Testis (tissue), 3 donors: ENCODE measurements around the gene BOC. TPM values are rescaled to one million over a fixed set of nuclear protein-coding genes. Genes with fewer than 3 reads are reported as not detected.

Experiments used
- DNase-seq: peaks from one replicate; pipeline ENCODE4 v3.0.0-alpha.2; 2019
- H3K27ac ChIP-seq, 2 donors: fragments of 200-600 bp; sonication (generic); one replicate each; pipeline ENCODE4 v1.5.1; 2019
- H3K27me3 ChIP-seq: fragments of 200-600 bp; sonication (generic); one replicate; pipeline ENCODE4 v1.5.1; 2019
- H3K36me3 ChIP-seq: fragments of 200-600 bp; sonication (generic); one replicate; pipeline ENCODE4 v1.5.1; 2017; ENCODE audit warnings: low read depth; ENCODE audit errors: missing control alignments
- H3K4me1 ChIP-seq: fragments of 200-600 bp; sonication (generic); one replicate; pipeline ENCODE4 v1.5.1; 2019
- H3K4me3 ChIP-seq, 2 donors: fragments of 200-600 bp; sonication (generic); one replicate each; pipeline ENCODE4 v1.5.1; 2017 to 2019
- H3K9me3 ChIP-seq: fragments of 200-600 bp; sonication (generic); one replicate; pipeline ENCODE4 v1.5.1; 2017
- CTCF ChIP-seq, 3 experiments: fragments of 450-650 bp in 2 of 3; fragments of 200-600 bp in 1 of 3; sonication (generic) in 1 of 3; IDR thresholded peaks; one replicate each; pipeline ENCODE4 v1.5.1; 2016 to 2019; ENCODE audit warnings: antibody characterized with exemption in 3 of 3, mild to moderate bottlenecking in 2 of 3, moderate library complexity in 1 of 3
- POLR2A ChIP-seq: fragments of 450-650 bp; IDR thresholded peaks from one replicate; pipeline ENCODE4 v1.6.1; 2017; ENCODE audit warnings: antibody characterized with exemption, mild to moderate bottlenecking, moderate library complexity
- WGBS, 2 donors: methylation state at CpG; one replicate each; pipeline ENCODE4 v1.1.5; 2018; 5-methylcytosine and 5-hydroxymethylcytosine counted together
- intact Hi-C: fragments of 100-400 bp; cut with DNase I; formaldehyde crosslinking; loops from one replicate; pipeline ENCODE4 v1.15.1; 2023; ENCODE audit warnings: low total_unique reads
- polyA plus RNA-seq: library from polyadenylated mRNA; stranded (reverse); fragments of 350-450 nt; fragmentation: Illumina TruSeq; extraction: RNeasy Lipid Tissue Mini Kit (QIAGEN cat#74804); gene quantifications from one replicate; pipeline ENCODE4 v1.2.3, GENCODE V29; 2014; ENCODE audit warnings: low read depth, low replicate concordance; ENCODE audit not compliant: insufficient read depth
- total RNA-seq, 2 donors: library from RNA; depleted of rRNA; stranded (reverse); fragments of >200 nt; gene quantifications; one replicate each; pipeline ENCODE4 v1.2.3, GENCODE V29; 2016

Gene BOC
- total and polyA plus RNA-seq, 3 donors from 2014 or later = 24.5 to 33.6 (median 28.4) TPM

GRCh38 chr3:113278599-113278955 lies 67.2 kb downstream of the BOC start:
- 88 to 92% methylated on average over 11 of the region's 11 CpGs for WGBS, 2 donors
- H3K4me1 ChIP-seq = peaks cover 15% of the 10 kb centered on the region
- no peaks in the 10 kb centered on the region for H3K9me3 ChIP-seq
- H3K27me3 ChIP-seq = no peaks in the 10 kb centered on the region
- no peak for TF ChIP-seq POLR2A
- TF ChIP-seq CTCF (IDR thresholded peaks at IDR 0.05) = no peak
- H3K4me3 ChIP-seq = no peak overlapping the region
- DNase-seq = no peak
- intact Hi-C loops = no loop called here
- no peak overlapping the region for H3K27ac ChIP-seq
- no peaks in the 10 kb centered on the region for H3K36me3 ChIP-seq

- Histone ChIP-seq H3K36me3 (no peaks in the 10 kb centered on the region), H3K4me3 (no peak overlapping the region), H3K4me1 (peaks cover 15% of the 10 kb centered on the region), H3K9me3 (no peaks in the 10 kb centered on the region), H3K27me3 (no peaks in the 10 kb centered on the region), H3K27ac (no peak overlapping the region)
- TF ChIP-seq POLR2A (no peak), CTCF (IDR thresholded peaks at IDR 0.05) (no peak)
- 94% methylated on average over 17 of the region's 17 CpGs; no CpG with 5 or more reads in 1 of the 2 donors for WGBS, 2 donors
- intact Hi-C loops = no loop called here
- DNase-seq = no peak
Measured at GRCh38 chr3:113279686-113280085, 68.3 kb downstream of the BOC start.

GRCh38 chr3:113283306-113283705 lies 71.9 kb downstream of the BOC start:
- Histone ChIP-seq H3K4me3 (no peak overlapping the region), H3K4me1 (peaks cover 17% of the 10 kb centered on the region), H3K36me3 (no peaks in the 10 kb centered on the region), H3K27me3 (no peaks in the 10 kb centered on the region), H3K27ac (no peak overlapping the region), H3K9me3 (no peaks in the 10 kb centered on the region)
- intact Hi-C loops = no loop called here
- DNase-seq = no peak
- TF ChIP-seq POLR2A = no peak
- WGBS, 2 donors = 95 to 96% methylated on average over 12 of the region's 12 CpGs

- TF ChIP-seq POLR2A (no peak), CTCF (IDR thresholded peaks at IDR 0.05) (no peak)
- no peaks in the 10 kb centered on the region for H3K9me3 ChIP-seq
- no peak overlapping the region for H3K4me3 ChIP-seq
- H3K27ac ChIP-seq = peak overlapping the region in 1 of 2 donors; percentile 57
- no peaks in the 10 kb centered on the region for H3K36me3 ChIP-seq
- intact Hi-C loops = no loop called here
- DNase-seq = no peak
- WGBS, 2 donors = 86 to 95% methylated on average over 11 to 12 of the region's 12 CpGs
- H3K4me1 ChIP-seq = peaks cover 17% of the 10 kb centered on the region
- H3K27me3 ChIP-seq = no peaks in the 10 kb centered on the region
Measured at GRCh38 chr3:113284453-113285050, 73.2 kb downstream of the BOC start.

- DNase-seq = no peak
- Histone ChIP-seq H3K4me3 (no peak overlapping the region), H3K4me1 (peaks cover 17% of the 10 kb centered on the region), H3K36me3 (no peaks in the 10 kb centered on the region), H3K27ac (peak overlapping the region; percentile 16 to 57), H3K27me3 (no peaks in the 10 kb centered on the region), H3K9me3 (no peaks in the 10 kb centered on the region)
- intact Hi-C loops = no loop called here
- WGBS, 2 donors = 70 to 75% methylated on average over 4 to 8 of the region's 8 CpGs
- no peak for TF ChIP-seq CTCF (IDR thresholded peaks at IDR 0.05)
- TF ChIP-seq POLR2A = no peak
Measured at GRCh38 chr3:113285226-113285625, 73.9 kb downstream of the BOC start.
